H1 (cell line): ENCODE measurements around the gene KCNJ12. TPM values are rescaled to one million over a fixed set of nuclear protein-coding genes. Genes with fewer than 3 reads are reported as not detected.
"Not testable (repeated sequence)": the region's sequence is repeated elsewhere in the genome, so short reads cannot be mapped to it uniquely, and the experiment has no call there.

Experiments used
- CTCF ChIA-PET: fragments of 300-600 bp; sonication (Branson Sonifier 250); formaldehyde crosslinking; loops from one replicate; lab custom pipeline; 2021; ENCODE audit not compliant: partially characterized antibody; lab: Charles Lee
- POLR2A ChIA-PET: fragments of 300-600 bp; sonication (Branson Sonifier 250); formaldehyde crosslinking; loops from one replicate; lab custom pipeline; 2021; ENCODE audit warnings: inconsistent platforms; ENCODE audit not compliant: partially characterized antibody; lab: Charles Lee
- DNase-seq, 2 experiments: peaks; one replicate each; pipeline versions ENCODE4 v3.0.0 to v3.0.0-alpha.2; 2010 to 2022; ENCODE audit warnings: low spot score in 2 of 2, low read depth in 1 of 2, mixed read lengths in 1 of 2
- FAIRE-seq: peaks from 2 replicates; lab custom pipeline; 2011; peaks lifted over from hg19 to GRCh38; lab: Jason Lieb, UNC
- H2AFZ ChIP-seq: 2 replicates; pipeline ENCODE4 v1.8.1; 2012; ENCODE audit warnings: low read length, inconsistent platforms
- H2AK5ac ChIP-seq: 2 replicates; pipeline ENCODE4 v1.6.1; 2013; ENCODE audit warnings: low read depth, low read length
- H2BK120ac ChIP-seq: replicated peaks from 2 replicates; pipeline ENCODE3; 2013; ENCODE audit warnings: low read depth, low read length, inconsistent platforms
- H2BK12ac ChIP-seq: 2 replicates; pipeline ENCODE4 v1.6.1; 2013; ENCODE audit warnings: low read depth, low read length
- H2BK15ac ChIP-seq: 2 replicates; pipeline ENCODE4 v1.6.1; 2013; ENCODE audit warnings: low read length
- H2BK20ac ChIP-seq: 2 replicates; pipeline ENCODE4 v1.6.1; 2013; ENCODE audit warnings: low read length
- H2BK5ac ChIP-seq: 2 replicates; pipeline ENCODE4 v1.6.1; 2013; ENCODE audit warnings: low read depth, low read length
- H3K14ac ChIP-seq: 2 replicates; pipeline ENCODE4 v1.6.1; 2013; ENCODE audit warnings: inconsistent platforms; ENCODE audit not compliant: insufficient read length
- H3K18ac ChIP-seq: 2 replicates; pipeline ENCODE4 v1.6.1; 2013; ENCODE audit warnings: low read length; ENCODE audit errors: extremely low read depth
- H3K23ac ChIP-seq: 2 replicates; pipeline ENCODE4 v1.6.1; 2013; ENCODE audit warnings: inconsistent platforms; ENCODE audit not compliant: insufficient read length
- H3K23me2 ChIP-seq: 2 replicates; pipeline ENCODE4 v1.6.1; 2013; ENCODE audit warnings: low read depth, low read length
- H3K27ac ChIP-seq: 2 replicates; pipeline ENCODE4 v1.6.1; 2011; ENCODE audit warnings: low read depth, low read length, inconsistent platforms
- H3K27me3 ChIP-seq, 4 experiments: replicated peaks in 1 of 4; 1 replicate in 1 of 4; 2 replicates in 3 of 4; pipeline versions ENCODE4 v1.6.1 to v1.8.1; 2011 to 2013; ENCODE audit warnings: low read length in 3 of 4, mild to moderate bottlenecking in 3 of 4, inconsistent platforms in 2 of 4, mixed read lengths in 2 of 4, moderate library complexity in 1 of 4; ENCODE audit not compliant: control insufficient read depth in 3 of 4, insufficient read depth in 3 of 4; ENCODE audit errors: extremely low read depth in 1 of 4
- H3K36me3 ChIP-seq, 4 experiments: 2 replicates each; pipeline versions ENCODE4 v1.6.1 to v1.8.1; 2011 to 2013; ENCODE audit warnings: mild to moderate bottlenecking in 4 of 4, low read length in 3 of 4, moderate library complexity in 2 of 4, control low read depth in 1 of 4, inconsistent platforms in 1 of 4; ENCODE audit not compliant: insufficient read depth in 4 of 4, control insufficient read depth in 2 of 4
- H3K4ac ChIP-seq: replicated peaks from 2 replicates; pipeline ENCODE3; 2013; ENCODE audit warnings: low read length, low read depth, mixed read lengths, inconsistent platforms; ENCODE audit not compliant: insufficient read length
- H3K4me1 ChIP-seq, 4 experiments: replicated peaks in 1 of 4; 1 replicate in 1 of 4; 2 replicates in 3 of 4; pipeline versions ENCODE4 v1.6.1 to v1.8.1; 2011 to 2013; ENCODE audit warnings: low read length in 3 of 4, inconsistent platforms in 2 of 4, mixed read lengths in 1 of 4; ENCODE audit not compliant: insufficient read depth in 4 of 4, control insufficient read depth in 3 of 4
- H3K4me2 ChIP-seq, 2 experiments: 2 replicates each; pipeline versions ENCODE4 v1.6.1 to v1.8.1; 2011 to 2013; ENCODE audit warnings: low read depth in 2 of 2, low read length in 2 of 2, control low read depth in 1 of 2, inconsistent platforms in 1 of 2, mild to moderate bottlenecking in 1 of 2; ENCODE audit not compliant: insufficient read depth in 1 of 2
- H3K4me3 ChIP-seq, 4 experiments: fragments of 200-600, 300-600 bp in 1 of 4; sonication (generic), shearing (Covaris generic), sonication (Bioruptor Twin) in 1 of 4; 2 replicates each; pipeline versions ENCODE4 v1.5.1 to v1.8.1; 2011 to 2016; ENCODE audit warnings: low read length in 4 of 4, low read depth in 3 of 4, control low read depth in 2 of 4, inconsistent platforms in 2 of 4, mild to moderate bottlenecking in 2 of 4, mixed read lengths in 1 of 4, moderate library complexity in 1 of 4; ENCODE audit not compliant: insufficient read depth in 2 of 4; ENCODE audit errors: extremely low read depth in 1 of 4
- H3K56ac ChIP-seq: replicated peaks from 2 replicates; pipeline ENCODE3; 2013; ENCODE audit warnings: low read depth, mild to moderate bottlenecking, mixed read lengths, low read length, inconsistent platforms; ENCODE audit not compliant: insufficient read length
- H3K79me1 ChIP-seq: 2 replicates; pipeline ENCODE4 v1.6.1; 2013; ENCODE audit warnings: low read depth, low read length, control low read depth
- H3K79me2 ChIP-seq, 2 experiments: 2 replicates each; pipeline versions ENCODE4 v1.6.1 to v1.8.1; 2012 to 2013; ENCODE audit warnings: low read length in 2 of 2, mild to moderate bottlenecking in 2 of 2, inconsistent platforms in 1 of 2; ENCODE audit not compliant: insufficient read depth in 2 of 2, control insufficient read depth in 1 of 2
- H3K9ac ChIP-seq, 4 experiments: replicated peaks in 1 of 4; 1 replicate in 1 of 4; 2 replicates in 3 of 4; pipeline versions ENCODE4 v1.6.1 to v1.8.1; 2011 to 2013; ENCODE audit warnings: low read depth in 3 of 4, low read length in 3 of 4, control low read depth in 2 of 4, mild to moderate bottlenecking in 2 of 4, moderate library complexity in 2 of 4, inconsistent platforms in 1 of 4; ENCODE audit errors: extremely low read depth in 1 of 4
- H3K9me3 ChIP-seq, 2 experiments: 2 replicates each; pipeline versions ENCODE4 v1.6.1 to v1.8.1; 2012 to 2013; ENCODE audit warnings: mild to moderate bottlenecking in 2 of 2, moderate library complexity in 2 of 2, control low read depth in 1 of 2, inconsistent platforms in 1 of 2, low read depth in 1 of 2, low read length in 1 of 2, mixed read lengths in 1 of 2; ENCODE audit not compliant: insufficient read depth in 2 of 2
- H4K20me1 ChIP-seq, 2 experiments: replicated peaks in 1 of 2; 2 replicates each; pipeline versions ENCODE3 to v1.8.1; 2011 to 2013; ENCODE audit warnings: inconsistent platforms in 2 of 2, low read length in 2 of 2, mild to moderate bottlenecking in 1 of 2; ENCODE audit not compliant: insufficient read depth in 2 of 2, control insufficient read depth in 1 of 2
- H4K5ac ChIP-seq: 2 replicates; pipeline ENCODE4 v1.6.1; 2013; ENCODE audit warnings: low read length, low read depth, mixed read lengths, inconsistent platforms; ENCODE audit not compliant: insufficient read length
- H4K8ac ChIP-seq: 2 replicates; pipeline ENCODE4 v1.8.0; 2013; ENCODE audit warnings: mild to moderate bottlenecking, moderate library complexity, low read length, inconsistent platforms; ENCODE audit not compliant: insufficient read depth; ENCODE audit errors: extremely low read depth
- H4K91ac ChIP-seq: replicated peaks from 2 replicates; pipeline ENCODE3; 2013; ENCODE audit warnings: low read length, mixed read lengths, inconsistent platforms; ENCODE audit not compliant: insufficient read length
- WGBS, 2 experiments: shearing (Covaris generic) in 1 of 2; methylation state at CpG; one replicate each; pipeline versions ENCODE4 v1.1.6 to v1.1.7; 2013 to 2015; ENCODE audit warnings: low lambda C conversion rate in 2 of 2, mixed read lengths in 2 of 2, inconsistent platforms in 1 of 2, low coverage in 1 of 2, missing lambda C conversion rate in 1 of 2; ENCODE audit not compliant: insufficient replicate concordance in 2 of 2, insufficient coverage in 1 of 2, insufficient read length in 1 of 2; ENCODE audit errors: extremely low coverage in 1 of 2, missing lambda C conversion rate in 1 of 2; 5-methylcytosine and 5-hydroxymethylcytosine counted together
- polyA plus RNA-seq, 7 experiments: library from polyadenylated mRNA; depleted of rRNA in 3 of 7; stranded (reverse) in 5 of 7; unstranded in 2 of 7; fragments of >200 nt in 5 of 7; fragments of 200-250 nt in 2 of 7; gene quantifications; 1 replicate in 5 of 7; 2 replicates in 1 of 7; 4 replicates in 1 of 7; pipeline versions ENCODE4 v1.2.1 to v1.2.3, GENCODE V29; 2011 to 2013; ENCODE audit warnings: missing spikeins in 2 of 7, mixed read lengths in 2 of 7
- total RNA-seq: library from RNA; stranded (reverse); fragmentation: NEBNext Ultra II Directional; extraction: Animal tissue kit (Norgen Biotek cat#: 25700); gene quantifications from 2 replicates; pipeline ENCODE4 v1.2.1, GENCODE V29; 2021

The KCNJ12 gene
- total and polyA plus RNA-seq, 2 of the 8 experiments (the other 6 are each of a cell fraction or from before 2014, with no cell fraction given): 1.2 to 1.5 TPM

GRCh38 chr17:21438316-21439014, 62.3 kb downstream of the KCNJ12 start:
- H3K4me2 ChIP-seq, H3K79me1 ChIP-seq, H3K14ac ChIP-seq, H4K8ac ChIP-seq, H3K56ac ChIP-seq, H4K20me1 ChIP-seq, H3K4ac ChIP-seq, H3K4me1 ChIP-seq, H2BK15ac ChIP-seq, H3K4me3 ChIP-seq, H3K23me2 ChIP-seq, POLR2A ChIA-PET, H2BK5ac ChIP-seq, H3K18ac ChIP-seq, H3K23ac ChIP-seq, H3K79me2 ChIP-seq, H3K36me3 ChIP-seq, FAIRE-seq, H2BK20ac ChIP-seq, H2BK120ac ChIP-seq, CTCF ChIA-PET, H3K9me3 ChIP-seq, H2AK5ac ChIP-seq, H2BK12ac ChIP-seq, H4K91ac ChIP-seq, H3K27ac ChIP-seq, H4K5ac ChIP-seq, H3K27me3 ChIP-seq, DNase-seq, H2AFZ ChIP-seq, H3K9ac ChIP-seq: not testable (repeated sequence)
- WGBS, 2 experiments: 69% methylated on average over 2 of the region's 6 CpGs; no CpG with 5 or more reads in 1 of the 2 experiments

- H3K23me2 ChIP-seq, H2AFZ ChIP-seq, H2BK12ac ChIP-seq, H3K4me1 ChIP-seq, H3K4ac ChIP-seq, H4K20me1 ChIP-seq, H3K79me1 ChIP-seq, H3K27ac ChIP-seq, H3K36me3 ChIP-seq, H4K8ac ChIP-seq, H2BK15ac ChIP-seq, H2BK20ac ChIP-seq, POLR2A ChIA-PET, H4K91ac ChIP-seq, H3K9me3 ChIP-seq, H3K56ac ChIP-seq, CTCF ChIA-PET, H3K79me2 ChIP-seq, FAIRE-seq, H3K27me3 ChIP-seq, H3K4me2 ChIP-seq, H3K9ac ChIP-seq, H3K14ac ChIP-seq, DNase-seq, H3K18ac ChIP-seq, H2BK5ac ChIP-seq, H3K4me3 ChIP-seq, H4K5ac ChIP-seq, H2BK120ac ChIP-seq, H2AK5ac ChIP-seq, H3K23ac ChIP-seq: not testable (repeated sequence)
- WGBS, 2 experiments: 84% methylated on average over 3 of the region's 5 CpGs; no CpG with 5 or more reads in 1 of the 2 experiments
Observed at GRCh38 chr17:21439015-21439336, 62.8 kb downstream of the KCNJ12 start.
